MM.1S (cell line): ENCODE results near the gene DMRTC2.

ENCODE experiments used
- DNase-seq: peaks from one replicate; pipeline ENCODE4 v3.0.0-alpha.2; 2015
- H2AFZ ChIP-seq: fragments of 300-600 bp; sonication (generic); 2 replicates; pipeline ENCODE4 v1.6.0; 2016; ENCODE audit warnings: antibody characterized with exemption, low read length
- H3F3A ChIP-seq: fragments of 300-600 bp; sonication (generic); 2 replicates; pipeline ENCODE4 v1.6.1; 2016; ENCODE audit warnings: mild to moderate bottlenecking, antibody characterized with exemption, low read length, moderate library complexity, mixed read lengths; ENCODE audit not compliant: insufficient read depth
- H3K27ac ChIP-seq: fragments of 300-600 bp; sonication (generic); 2 replicates; pipeline ENCODE4 v1.5.1; 2016; ENCODE audit warnings: mild to moderate bottlenecking, low read length
- H3K27me3 ChIP-seq: fragments of 300-600 bp; sonication (generic); replicated peaks from 2 replicates; pipeline ENCODE4 v1.6.0; 2016; ENCODE audit warnings: low read length; ENCODE audit not compliant: insufficient read depth
- H3K36me3 ChIP-seq: fragments of 300-600 bp; sonication (generic); replicated peaks from 2 replicates; pipeline ENCODE4 v1.6.1; 2016; ENCODE audit warnings: mild to moderate bottlenecking, low read length, mixed read lengths; ENCODE audit not compliant: insufficient read depth
- H3K4me1 ChIP-seq: fragments of 300-600 bp; sonication (generic); 2 replicates; pipeline ENCODE4 v1.6.1; 2016; ENCODE audit warnings: low read length, mixed read lengths
- H3K4me2 ChIP-seq: fragments of 300-600 bp; sonication (generic); 2 replicates; pipeline ENCODE4 v1.6.0; 2016; ENCODE audit warnings: low read depth, low read length
- H3K4me3 ChIP-seq: fragments of 300-600 bp; sonication (generic); 2 replicates; pipeline ENCODE4 v1.5.1; 2016; ENCODE audit warnings: low read length, mixed read lengths
- H3K79me2 ChIP-seq: fragments of 300-600 bp; sonication (generic); 2 replicates; pipeline ENCODE4 v1.6.1; 2016; ENCODE audit warnings: mixed run types, low read length, mixed read lengths
- H3K9ac ChIP-seq: fragments of 300-600 bp; sonication (generic); 2 replicates; pipeline ENCODE4 v1.6.1; 2016; ENCODE audit warnings: low read length, mixed read lengths
- H3K9me2 ChIP-seq: fragments of 300-600 bp; sonication (generic); replicated peaks from 2 replicates; pipeline ENCODE4 v1.6.1; 2016; ENCODE audit warnings: mild to moderate bottlenecking, low read length, mixed read lengths; ENCODE audit not compliant: insufficient read depth
- H3K9me3 ChIP-seq: fragments of 300-600 bp; sonication (generic); replicated peaks from 2 replicates; pipeline ENCODE4 v1.6.1; 2016; ENCODE audit warnings: mild to moderate bottlenecking, low read length, mixed read lengths; ENCODE audit not compliant: insufficient read depth
- H4K20me1 ChIP-seq: fragments of 300-600 bp; sonication (generic); 2 replicates; pipeline ENCODE4 v1.6.1; 2016; ENCODE audit warnings: mild to moderate bottlenecking, low read length, moderate library complexity, mixed read lengths; ENCODE audit not compliant: insufficient read depth
- EZH2 ChIP-seq: fragments of 300-600 bp; sonication (generic); optimal IDR thresholded peaks from 2 replicates; pipeline ENCODE3; 2017; ENCODE audit warnings: low read depth, mild to moderate bottlenecking, antibody characterized with exemption, low read length, mixed read lengths
- EZH2phosphoT487 ChIP-seq: fragments of 300-600 bp; sonication (generic); IDR thresholded peaks from 2 replicates; pipeline ENCODE4 v1.6.1; 2018; ENCODE audit warnings: antibody characterized with exemption, low read length
- TF ChIP-seq, protein P1 (sequence below): fragments of 300-600 bp; sonication (generic); IDR thresholded peaks from 2 replicates; pipeline ENCODE4 v1.5.1; 2016; ENCODE audit warnings: antibody characterized with exemption, low read length, mixed read lengths

DMRTC2 gene

DNA sequence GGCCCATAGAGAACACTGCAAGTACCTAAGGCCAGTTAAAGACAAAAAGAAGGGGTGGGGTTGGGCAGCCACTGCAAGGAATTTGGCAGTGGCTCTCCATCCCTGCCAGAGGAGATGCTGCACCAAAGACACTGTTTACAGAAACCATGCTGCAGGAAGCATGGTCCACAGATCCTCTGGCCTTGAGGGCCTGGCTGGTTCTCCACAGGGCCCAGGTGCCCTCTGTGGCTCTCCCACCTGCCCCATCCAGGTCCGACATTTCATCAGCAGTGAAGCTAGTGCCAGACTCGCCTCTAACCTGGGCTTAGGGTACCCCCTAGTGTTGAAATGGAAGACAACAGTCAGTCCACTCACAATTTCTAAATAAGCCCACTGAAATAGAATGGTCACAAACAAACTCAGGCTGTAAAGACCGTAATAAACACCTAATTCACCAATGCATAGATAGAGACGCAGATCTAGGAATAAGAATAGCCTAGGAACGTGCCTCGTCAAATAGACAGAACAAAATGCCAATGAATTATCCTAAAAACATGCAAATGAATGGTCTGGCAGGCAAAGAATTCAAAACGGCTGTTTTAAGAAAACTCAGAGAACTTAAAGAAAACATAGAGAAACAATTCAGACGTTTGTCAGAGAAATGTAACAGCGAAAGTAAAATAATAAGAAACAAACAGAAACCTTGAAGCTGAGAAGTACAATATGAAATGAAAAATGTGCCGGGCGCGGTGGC lies 23.7 kb upstream of the DMRTC2 start:
- H2AFZ ChIP-seq, result no peak overlapping the region
- H3K9me3 ChIP-seq, result no peaks in the 10 kb centered on the region
- H3K9ac ChIP-seq, result no peak overlapping the region
- H3K4me3 ChIP-seq, result no peak overlapping the region
- no peaks in the 10 kb centered on the region for H4K20me1 ChIP-seq
- TF ChIP-seq, protein P1, sequence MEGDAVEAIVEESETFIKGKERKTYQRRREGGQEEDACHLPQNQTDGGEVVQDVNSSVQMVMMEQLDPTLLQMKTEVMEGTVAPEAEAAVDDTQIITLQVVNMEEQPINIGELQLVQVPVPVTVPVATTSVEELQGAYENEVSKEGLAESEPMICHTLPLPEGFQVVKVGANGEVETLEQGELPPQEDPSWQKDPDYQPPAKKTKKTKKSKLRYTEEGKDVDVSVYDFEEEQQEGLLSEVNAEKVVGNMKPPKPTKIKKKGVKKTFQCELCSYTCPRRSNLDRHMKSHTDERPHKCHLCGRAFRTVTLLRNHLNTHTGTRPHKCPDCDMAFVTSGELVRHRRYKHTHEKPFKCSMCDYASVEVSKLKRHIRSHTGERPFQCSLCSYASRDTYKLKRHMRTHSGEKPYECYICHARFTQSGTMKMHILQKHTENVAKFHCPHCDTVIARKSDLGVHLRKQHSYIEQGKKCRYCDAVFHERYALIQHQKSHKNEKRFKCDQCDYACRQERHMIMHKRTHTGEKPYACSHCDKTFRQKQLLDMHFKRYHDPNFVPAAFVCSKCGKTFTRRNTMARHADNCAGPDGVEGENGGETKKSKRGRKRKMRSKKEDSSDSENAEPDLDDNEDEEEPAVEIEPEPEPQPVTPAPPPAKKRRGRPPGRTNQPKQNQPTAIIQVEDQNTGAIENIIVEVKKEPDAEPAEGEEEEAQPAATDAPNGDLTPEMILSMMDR, result peak; percentile 68
- TF ChIP-seq EZH2, result no peak
- no peak overlapping the region for H3K27ac ChIP-seq
- no peak overlapping the region for H3K4me2 ChIP-seq
- peak; percentile 55 for DNase-seq
- peaks cover 90% of the 10 kb centered on the region for H3K27me3 ChIP-seq
- H3K79me2 ChIP-seq, result no peaks in the 10 kb centered on the region
- H3K9me2 ChIP-seq, result no peaks in the 10 kb centered on the region
- no peaks in the 10 kb centered on the region for H3K36me3 ChIP-seq
- H3F3A ChIP-seq, result no peaks in the 10 kb centered on the region
- H3K4me1 ChIP-seq, result no peaks in the 10 kb centered on the region

DNA sequence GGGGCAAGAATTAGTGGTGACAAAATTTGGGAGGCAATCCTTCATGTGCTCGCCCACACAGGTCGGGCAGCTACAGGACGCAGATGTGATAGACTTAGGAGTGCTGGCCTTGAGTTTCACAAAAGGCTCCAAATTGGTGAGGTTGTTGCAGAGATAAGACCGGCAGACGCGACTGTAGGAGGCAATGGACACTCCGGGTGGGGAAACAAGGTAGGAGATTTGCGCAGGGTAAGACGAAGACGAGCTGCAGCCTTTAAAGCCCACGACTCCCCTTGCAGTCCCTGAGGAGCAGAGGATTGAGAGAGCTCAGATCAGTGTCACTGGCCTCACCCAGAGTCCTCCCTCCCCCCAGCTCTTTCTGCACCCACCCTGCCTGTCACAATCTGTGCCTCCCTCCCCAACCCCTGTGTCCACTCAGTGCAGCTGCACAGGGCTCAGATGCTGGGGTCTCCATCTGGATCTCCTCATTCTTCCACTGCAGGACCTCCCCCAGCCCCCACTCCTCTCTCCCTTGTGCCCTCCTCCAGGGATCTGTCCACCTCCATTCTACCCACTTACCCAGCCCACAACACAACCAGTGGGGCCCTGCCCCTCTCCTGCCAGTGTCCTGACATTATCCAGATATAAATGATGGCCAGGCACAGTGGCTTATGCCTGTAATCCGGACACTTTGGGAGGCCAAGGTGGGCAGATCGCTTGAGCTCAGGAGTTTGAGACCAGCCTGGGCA lies 6.7 kb upstream of the DMRTC2 start:
- TF ChIP-seq, protein P1, result no peak
- TF ChIP-seq EZH2phosphoT487 (no peak), EZH2 (no peak)
- Histone ChIP-seq H3K9ac (no peak overlapping the region), H3K4me2 (no peak overlapping the region), H3K9me2 (no peaks in the 10 kb centered on the region), H3K36me3 (no peaks in the 10 kb centered on the region), H3K79me2 (no peaks in the 10 kb centered on the region), H3K9me3 (no peaks in the 10 kb centered on the region), H3K4me1 (no peaks in the 10 kb centered on the region), H3K4me3 (no peak overlapping the region), H3F3A (no peaks in the 10 kb centered on the region), H4K20me1 (no peaks in the 10 kb centered on the region), H2AFZ (no peak overlapping the region), H3K27ac (no peak overlapping the region), H3K27me3 (peaks cover 76% of the 10 kb centered on the region)
- no peak for DNase-seq

DNA sequence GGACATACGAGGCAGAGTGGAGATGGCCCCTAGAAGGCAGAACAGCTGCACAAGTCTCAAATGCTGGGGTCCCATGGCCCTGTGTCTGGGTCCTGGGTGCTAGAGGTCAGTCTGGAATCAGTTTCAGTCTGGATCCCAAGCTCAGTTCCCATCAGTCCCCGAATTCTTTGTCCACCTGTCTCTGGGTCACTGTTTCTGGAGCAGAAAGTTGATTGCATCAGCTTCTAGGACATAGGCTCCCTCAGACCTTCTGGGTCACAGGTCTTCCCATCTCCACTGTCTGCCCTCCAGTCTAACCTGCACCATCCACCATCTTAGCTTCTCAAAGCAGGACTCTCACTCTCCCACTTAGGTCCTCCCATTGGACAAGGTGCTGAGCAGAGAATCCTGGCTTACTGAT lies 5.6 kb upstream of the DMRTC2 start:
- Histone ChIP-seq H3K79me2 (no peaks in the 10 kb centered on the region), H3K27ac (no peak overlapping the region), H3K9me2 (no peaks in the 10 kb centered on the region), H3K36me3 (no peaks in the 10 kb centered on the region), H3F3A (no peaks in the 10 kb centered on the region), H2AFZ (no peak overlapping the region), H4K20me1 (no peaks in the 10 kb centered on the region), H3K9ac (no peak overlapping the region), H3K4me1 (no peaks in the 10 kb centered on the region), H3K27me3 (peaks cover 84% of the 10 kb centered on the region), H3K4me3 (no peak overlapping the region), H3K9me3 (no peaks in the 10 kb centered on the region), H3K4me2 (no peak overlapping the region)
- DNase-seq, result no peak
- TF ChIP-seq EZH2 (no peak), EZH2phosphoT487 (no peak)
- TF ChIP-seq, protein P1, result no peak
